ENCODE measurements around the gene TTBK2.

- TF ChIP-seq CTCF (IDR thresholded peaks at IDR 0.05) (no peak), ZFX (IDR thresholded peaks at IDR 0.05; ENCODE audit: borderline replicate concordance) (no peak)
Measured at GRCh38 chr15:42954291-42954690, 33.7 kb upstream of the TTBK2 start.

All from 22Rv1 (cell line).